ENCODE results near the gene ATRAID.

DNA sequence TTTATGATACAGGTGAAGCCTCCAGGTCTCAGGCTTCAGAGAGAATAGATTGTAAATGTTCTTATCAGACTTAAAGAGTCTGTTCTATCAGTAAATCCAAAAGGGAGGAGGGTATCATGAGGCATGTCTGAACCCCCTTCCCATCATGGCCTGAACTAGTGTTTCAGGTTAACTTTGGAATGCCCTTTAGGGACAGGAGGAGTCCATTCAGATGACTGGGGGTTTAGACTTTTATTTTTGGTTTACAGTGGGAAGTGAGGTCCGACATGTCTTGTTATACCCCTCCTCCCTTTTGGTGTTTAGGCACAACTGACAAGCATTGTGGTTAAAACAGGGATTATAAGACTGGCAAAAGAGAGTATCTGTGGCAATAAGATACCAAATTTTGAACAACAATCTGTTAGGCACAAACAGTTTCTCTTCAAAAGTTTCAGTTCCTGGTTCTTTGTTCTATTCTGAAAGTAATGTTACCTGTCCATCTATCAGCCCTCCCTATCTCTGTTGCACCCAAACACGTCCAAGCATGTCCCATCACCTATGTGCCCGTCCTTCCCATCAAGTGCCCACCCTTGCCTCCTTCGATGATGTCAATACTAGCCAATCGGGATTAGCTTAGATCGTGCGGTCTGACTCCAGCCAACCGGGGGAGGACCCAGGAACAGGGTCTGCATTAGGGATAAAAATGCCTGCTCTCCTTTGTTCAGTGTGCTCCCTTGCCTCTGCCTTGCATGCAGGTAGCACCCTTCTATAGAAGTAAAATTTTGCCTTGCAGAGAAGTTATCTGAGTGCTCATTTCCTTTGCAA is 46.7 kb upstream of the ATRAID start:
- TF ChIP-seq POLR2AphosphoS5 (IDR thresholded peaks at IDR 0.05; ENCODE audit: low read length) (no peak), BHLHE40 (IDR thresholded peaks at IDR 0.05; ENCODE audit: borderline replicate concordance in 1 of 2, low read depth in 2 of 2, low read length in 1 of 2) (no peak)

All from GM12878 (cell line).